Omental fat pad (tissue), 4 donors: ENCODE data around the gene CPNE5. TPM values are rescaled to one million over a fixed set of nuclear protein-coding genes. Genes with fewer than 3 reads are reported as not detected.

Experiments used
- ATAC-seq: fragments of 150-250 bp; one replicate; pipeline ENCODE4 v1.9.1; 2016; ENCODE audit warnings: mild to moderate bottlenecking, moderate library complexity; ENCODE audit not compliant: low FRiP score
- DNase-seq: peaks from one replicate; pipeline ENCODE4 v3.0.0-alpha.2; 2019; ENCODE audit warnings: low spot score
- total RNA-seq, 4 donors: library from RNA; depleted of rRNA; stranded (reverse); fragments of >200 nt; gene quantifications; one replicate each; pipeline ENCODE4 v1.1.0, GENCODE V29; 2016
- TF ChIP-seq, protein P1 (sequence below), 3 donors: fragments of 450-650 bp; IDR thresholded peaks; one replicate each; pipeline ENCODE4 v1.5.1; 2016 to 2017; ENCODE audit warnings: antibody characterized with exemption in 3 of 3, mild to moderate bottlenecking in 3 of 3, moderate library complexity in 2 of 3

Gene CPNE5
- total RNA-seq, 4 donors from 2014 or later: 0.47 to 20.3 (median 7.6) TPM

DNA sequence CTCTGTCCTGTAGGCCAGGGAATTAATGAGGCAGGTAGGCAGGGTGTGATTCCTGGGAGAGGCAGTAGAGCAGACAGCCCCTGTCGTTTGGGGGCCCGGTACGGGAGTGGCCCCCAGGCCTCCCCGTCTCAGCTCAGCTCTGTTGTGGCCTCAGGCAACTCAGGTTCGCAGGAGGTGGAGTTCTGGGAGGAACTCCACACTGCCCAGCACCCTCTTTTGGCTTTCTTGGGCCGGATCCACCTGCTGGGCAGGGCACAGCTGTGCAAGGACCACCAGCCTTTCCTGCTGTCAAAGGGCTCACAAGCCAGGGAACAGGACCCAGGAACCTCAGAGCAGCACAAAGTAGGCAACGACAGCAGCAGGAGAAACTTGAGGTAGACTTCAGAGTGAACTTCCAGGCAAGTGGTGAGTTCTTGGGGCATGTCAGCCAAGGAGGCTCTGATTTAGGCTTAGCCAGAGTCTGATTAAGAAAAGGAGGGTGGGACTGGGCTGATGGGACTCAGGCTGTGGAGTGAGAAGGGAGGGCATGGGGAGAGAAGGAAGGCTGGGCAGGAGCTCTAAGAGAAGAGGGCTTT, 104.7 kb downstream of the CPNE5 start:
- DNase-seq: no peak
- ATAC-seq: peak; percentile 11
- TF ChIP-seq, protein P1, sequence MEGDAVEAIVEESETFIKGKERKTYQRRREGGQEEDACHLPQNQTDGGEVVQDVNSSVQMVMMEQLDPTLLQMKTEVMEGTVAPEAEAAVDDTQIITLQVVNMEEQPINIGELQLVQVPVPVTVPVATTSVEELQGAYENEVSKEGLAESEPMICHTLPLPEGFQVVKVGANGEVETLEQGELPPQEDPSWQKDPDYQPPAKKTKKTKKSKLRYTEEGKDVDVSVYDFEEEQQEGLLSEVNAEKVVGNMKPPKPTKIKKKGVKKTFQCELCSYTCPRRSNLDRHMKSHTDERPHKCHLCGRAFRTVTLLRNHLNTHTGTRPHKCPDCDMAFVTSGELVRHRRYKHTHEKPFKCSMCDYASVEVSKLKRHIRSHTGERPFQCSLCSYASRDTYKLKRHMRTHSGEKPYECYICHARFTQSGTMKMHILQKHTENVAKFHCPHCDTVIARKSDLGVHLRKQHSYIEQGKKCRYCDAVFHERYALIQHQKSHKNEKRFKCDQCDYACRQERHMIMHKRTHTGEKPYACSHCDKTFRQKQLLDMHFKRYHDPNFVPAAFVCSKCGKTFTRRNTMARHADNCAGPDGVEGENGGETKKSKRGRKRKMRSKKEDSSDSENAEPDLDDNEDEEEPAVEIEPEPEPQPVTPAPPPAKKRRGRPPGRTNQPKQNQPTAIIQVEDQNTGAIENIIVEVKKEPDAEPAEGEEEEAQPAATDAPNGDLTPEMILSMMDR (IDR thresholded peaks at IDR 0.05): no peak

DNA sequence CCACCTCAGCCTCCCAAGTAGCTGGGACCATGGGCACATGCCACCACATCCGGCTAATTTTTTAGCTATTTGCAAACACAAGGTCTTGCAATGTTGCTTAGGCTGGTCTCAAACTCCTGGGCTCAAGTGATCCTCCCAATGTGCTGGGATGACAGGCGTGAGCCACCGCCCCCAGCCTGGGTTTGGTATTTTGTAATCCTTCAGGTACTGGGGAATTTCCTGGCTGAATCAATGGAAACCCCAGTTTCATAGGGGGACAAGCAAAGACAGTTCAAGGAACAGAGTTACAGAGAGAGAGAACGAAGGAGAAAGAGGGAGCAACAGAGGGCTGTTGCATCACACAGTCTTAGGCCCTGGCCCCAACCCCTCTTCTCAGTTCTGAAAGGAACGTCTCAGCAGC, 105.9 kb downstream of the CPNE5 start:
- ATAC-seq (no peak), DNase-seq (no peak)
- TF ChIP-seq, protein P1 (IDR thresholded peaks at IDR 0.05): no peak

GRCh38 chr6:36731622-36732310, 107.5 kb downstream of the CPNE5 start:
- ATAC-seq: no peak
- DNase-seq: no peak
- TF ChIP-seq, protein P1 (IDR thresholded peaks at IDR 0.05): no peak

- TF ChIP-seq, protein P1 (IDR thresholded peaks at IDR 0.05): no peak
- no peak for DNase-seq
- no peak for ATAC-seq
Measured at GRCh38 chr6:36730424-36731380, 108.5 kb downstream of the CPNE5 start.

DNA sequence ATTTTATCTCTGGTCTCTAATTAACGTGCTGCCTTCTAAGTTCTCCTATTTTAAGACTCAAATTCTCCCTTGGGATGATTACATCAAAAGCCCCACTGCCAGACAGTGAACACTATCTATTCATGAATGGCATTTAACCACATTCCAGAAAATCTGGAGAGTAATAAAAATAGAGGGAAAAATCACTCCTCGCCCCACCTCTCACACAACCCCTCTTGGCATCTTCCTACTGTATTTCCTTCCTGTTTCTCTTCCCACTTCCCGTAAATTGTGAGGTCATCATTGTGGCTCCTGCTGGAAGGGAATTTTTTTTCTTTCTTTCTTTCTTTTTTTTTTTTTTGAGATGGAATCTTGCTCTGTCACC, 110.1 kb downstream of the CPNE5 start:
- ATAC-seq (peak; percentile 65), DNase-seq (no peak)
- TF ChIP-seq, protein P1 (IDR thresholded peaks at IDR 0.05): no peak

DNA sequence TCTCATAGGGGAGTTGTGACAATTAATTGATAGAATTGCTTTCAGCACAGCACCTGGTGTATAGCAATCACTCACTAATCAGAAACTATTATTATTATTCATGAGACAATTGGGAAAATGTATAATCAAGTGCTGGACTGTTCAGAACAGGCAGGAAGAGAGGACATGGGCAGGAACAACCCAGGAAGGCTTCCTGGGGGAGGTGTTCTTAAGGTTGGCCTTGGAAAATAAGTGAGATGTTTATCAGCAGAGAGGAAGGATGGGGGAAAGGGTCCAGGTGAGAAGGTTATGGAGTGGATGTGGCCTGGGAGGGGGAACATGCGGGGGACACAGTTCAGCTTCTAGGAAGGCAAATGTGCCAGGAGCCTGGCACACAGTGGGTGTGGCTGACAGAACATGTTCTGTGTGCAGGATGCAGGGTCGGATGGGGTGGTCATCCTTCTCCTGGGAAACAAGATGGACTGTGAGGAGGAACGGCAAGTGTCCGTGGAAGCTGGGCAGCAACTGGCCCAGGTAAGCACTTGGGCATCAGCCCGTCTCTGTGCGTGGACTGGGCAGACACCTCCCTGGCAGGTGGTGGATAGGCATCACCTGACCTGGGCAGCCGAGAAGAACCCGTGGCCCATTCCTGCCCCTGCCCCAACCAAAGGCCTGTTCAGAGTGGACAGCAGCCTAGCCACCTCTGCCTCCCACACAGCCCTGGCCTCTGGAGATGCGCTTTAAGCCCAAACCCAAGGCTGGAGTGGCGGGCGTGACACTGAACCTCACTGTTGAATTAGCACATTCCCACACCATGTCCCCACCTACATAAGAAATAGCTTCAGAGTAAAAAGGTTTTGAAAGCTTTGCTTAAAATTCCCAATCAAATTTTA, 110.7 kb downstream of the CPNE5 start:
- ATAC-seq (no peak), DNase-seq (no peak)
- TF ChIP-seq, protein P1 (IDR thresholded peaks at IDR 0.05): no peak
